G401 (cell line): ENCODE measurements around the gene ANKRD52. TPM values are rescaled to one million over a fixed set of nuclear protein-coding genes. Genes with fewer than 3 reads are reported as not detected.

Experiments
- DNase-seq: peaks from one replicate; pipeline ENCODE4 v3.0.0-alpha.2; 2015; ENCODE audit warnings: low spot score
- in situ Hi-C: cut with HindIII; loops from 2 replicates; pipeline ENCODE4 v1.10.0; 2016; ENCODE audit warnings: low sequenced_read_pairs, mixed read lengths
- total RNA-seq: library from RNA; depleted of rRNA; stranded (reverse); fragments of >200 nt; shearing (Covaris generic); gene quantifications from 2 replicates; pipeline ENCODE4 v1.2.3, GENCODE V29; 2014; rRNA removed

The ANKRD52 gene
- total RNA-seq, 1 experiment from 2014 or later = 6.2 TPM

GRCh38 chr12:56192582-56192981 lies 65.6 kb downstream of the ANKRD52 start:
- in situ Hi-C loops = loop anchor here (5.0 kb wide), 1 partner anchor 75 kb away; the partner anchor contains the start of genes RPL41 and ZC3H10
- no peak for DNase-seq

DNA sequence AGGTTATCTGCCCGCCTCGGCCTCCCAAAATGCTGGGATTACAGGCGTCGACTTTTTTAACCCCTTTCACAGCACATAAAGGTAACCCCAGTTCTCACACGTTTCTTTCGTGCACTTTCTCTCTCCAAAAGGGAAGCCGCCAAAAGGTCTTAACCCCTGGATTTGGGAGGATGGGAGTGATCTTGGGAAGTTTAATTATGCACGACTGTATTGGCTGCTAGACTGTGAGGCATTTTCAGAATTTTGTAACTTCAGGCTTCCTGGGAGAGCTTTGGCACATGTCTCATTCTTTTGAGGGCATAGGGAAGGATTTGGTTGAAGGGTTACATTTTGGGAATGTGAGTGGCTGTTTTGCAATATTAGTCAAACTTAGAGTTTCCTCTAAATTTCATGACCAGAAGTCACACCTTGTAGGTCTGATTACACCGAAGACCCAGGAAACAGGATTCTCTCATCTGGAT lies 67.5 kb downstream of the ANKRD52 start:
- in situ Hi-C loops = loop anchor here (5.0 kb wide), 1 partner anchor 73 kb away; the partner anchor contains the start of genes RPL41 and ZC3H10
- peak; percentile 21 for DNase-seq

DNA sequence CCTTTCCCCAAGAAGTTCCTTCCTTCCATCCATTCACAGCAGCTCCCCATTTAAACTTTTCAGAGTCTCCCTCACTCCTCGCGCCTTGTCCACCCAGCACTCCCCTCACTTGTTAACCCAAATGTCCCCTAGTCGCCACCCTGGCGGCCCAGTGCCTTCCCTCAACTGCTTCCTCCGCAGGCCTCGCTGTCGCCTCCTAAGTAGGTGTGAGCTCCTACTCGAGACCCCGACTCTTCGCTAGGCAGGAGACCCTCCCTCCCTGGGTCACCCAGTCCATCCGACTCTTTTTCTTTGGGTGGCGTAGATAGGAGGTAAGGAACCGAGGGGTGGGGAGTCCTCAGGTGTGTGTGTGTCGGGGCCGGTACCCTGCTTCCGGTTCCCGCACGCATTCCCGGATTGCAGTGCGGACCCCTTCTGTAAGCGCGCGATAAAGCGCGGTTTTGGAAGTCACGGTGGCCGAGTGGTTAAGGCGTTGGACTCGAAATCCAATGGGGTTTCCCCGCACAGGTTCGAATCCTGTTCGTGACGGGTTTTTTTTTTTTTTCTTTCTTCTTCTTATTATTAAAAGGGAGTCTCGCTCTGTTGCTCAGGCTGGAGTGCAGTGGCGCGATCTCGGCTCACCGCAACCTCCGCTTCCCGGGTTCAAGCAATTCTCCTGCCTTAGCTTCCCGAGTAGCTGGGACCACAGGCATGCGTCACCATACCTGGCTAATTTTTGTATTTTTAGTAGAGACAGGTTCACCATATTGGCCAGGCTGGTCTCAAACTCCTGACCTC lies 68.1 kb downstream of the ANKRD52 start:
- peak; percentile 85 for DNase-seq
- in situ Hi-C loops = loop anchor here (5.0 kb wide), 1 partner anchor 73 kb away; the partner anchor contains the start of genes RPL41 and ZC3H10

- DNase-seq = peak; percentile 83
- in situ Hi-C loops = no loop called here
These were observed 68.9 kb downstream of the ANKRD52 start, which contains the start of gene SMARCC2 for GRCh38 chr12:56189099-56189917. Gene SMARCC2, minus strand, starts transcription at chr12:56189483. Its CDS starts 22 bp downstream, at chr12:56189461.

- in situ Hi-C loops = no loop called here
- DNase-seq = peak; percentile 29
These were observed 69.4 kb downstream of the ANKRD52 start for GRCh38 chr12:56188778-56189098.

DNA sequence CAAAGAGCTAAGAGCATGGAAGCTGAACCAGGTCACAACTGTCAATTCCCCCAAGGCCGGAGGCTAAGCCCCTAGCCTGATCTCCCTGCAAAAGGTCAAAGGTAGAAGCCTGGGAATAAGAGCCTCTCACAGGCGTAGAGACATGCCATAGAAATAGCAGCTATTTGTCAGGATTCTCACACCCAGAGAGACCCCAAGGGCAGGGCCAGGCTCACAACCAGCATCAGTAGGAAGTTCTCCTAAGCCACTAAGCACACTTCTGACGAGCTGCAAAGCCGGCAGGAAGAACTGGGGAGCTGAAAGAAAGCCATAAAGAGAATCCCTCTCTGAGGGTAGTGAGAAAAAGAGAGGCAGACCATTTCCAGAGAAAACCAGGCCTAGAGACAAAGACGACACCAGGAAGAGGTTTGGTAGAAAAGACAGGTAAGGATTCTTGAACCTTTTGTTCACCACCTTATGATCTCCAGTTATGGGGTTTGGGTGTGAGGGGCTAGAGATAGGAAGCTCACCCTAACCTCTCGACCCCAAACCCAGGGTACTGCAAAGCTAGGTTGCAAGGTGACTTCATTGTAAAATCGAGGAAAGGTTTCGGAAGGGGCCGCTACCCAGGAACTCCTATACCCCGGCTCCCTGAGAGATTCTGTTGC lies 69.9 kb downstream of the ANKRD52 start:
- in situ Hi-C loops = no loop called here
- no peak for DNase-seq

Other genes starting within 250 kb of the ANKRD52 start
- 0.54 and 4.4 TPM in 2 replicates for gene IKZF4, start 237.3 kb downstream of the ANKRD52 start, total RNA-seq
- 1,383 and 1,581 TPM in 2 replicates for gene RPS26, start 216.5 kb downstream of the ANKRD52 start, total RNA-seq
- gene ERBB3, start 178.2 kb downstream of the ANKRD52 start, total RNA-seq = 4.3 and 17.4 TPM in 2 replicates
- gene PA2G4, start 153.8 kb downstream of the ANKRD52 start, total RNA-seq = 357 and 451 TPM in 2 replicates
- gene RPL41, start 141.8 kb downstream of the ANKRD52 start, total RNA-seq = 3,225 and 5,126 TPM in 2 replicates
- 2.9 and 3.3 TPM in 2 replicates for gene ZC3H10, start 140.1 kb downstream of the ANKRD52 start, total RNA-seq
- 108 and 114 TPM in 2 replicates for gene ESYT1, start 130.1 kb downstream of the ANKRD52 start, total RNA-seq
- gene MYL6B, start 105.8 kb downstream of the ANKRD52 start, total RNA-seq = 115 and 166 TPM in 2 replicates
- gene MYL6, start 100.0 kb downstream of the ANKRD52 start, total RNA-seq = 1,669 and 1,953 TPM in 2 replicates
- 10.5 and 18.4 TPM in 2 replicates for gene SMARCC2, start 68.9 kb downstream of the ANKRD52 start, total RNA-seq
- 66.6 and 71.6 TPM in 2 replicates for gene RNF41, start 36.5 kb downstream of the ANKRD52 start, total RNA-seq
- 20.2 and 33.0 TPM in 2 replicates for gene NABP2, start 34.0 kb downstream of the ANKRD52 start, total RNA-seq
- gene SLC39A5, start 28.3 kb downstream of the ANKRD52 start, total RNA-seq = not detected in 2 replicates
- 22.3 and 24.2 TPM in 2 replicates for gene COQ10A, start 8.6 kb upstream of the ANKRD52 start, total RNA-seq
- 56.9 and 64.5 TPM in 2 replicates for gene CS, start 41.9 kb upstream of the ANKRD52 start, total RNA-seq
- gene CNPY2, start 57.6 kb upstream of the ANKRD52 start, total RNA-seq = 153 and 218 TPM in 2 replicates
- 16.9 and 18.0 TPM in 2 replicates for gene PAN2, start 75.6 kb upstream of the ANKRD52 start, total RNA-seq
- gene IL23A, start 80.5 kb upstream of the ANKRD52 start, total RNA-seq = 1.3 and 5.3 TPM in 2 replicates
- gene STAT2, start 101.7 kb upstream of the ANKRD52 start, total RNA-seq = 25.6 and 26.9 TPM in 2 replicates
- not detected in 2 replicates for gene APOF, start 104.5 kb upstream of the ANKRD52 start, total RNA-seq
- 33.3 and 37.4 TPM in 2 replicates for gene TIMELESS, start 191.0 kb upstream of the ANKRD52 start, total RNA-seq
- gene MIP, start 196.3 kb upstream of the ANKRD52 start, total RNA-seq = not detected in 2 replicates
- gene SPRYD4, start 210.2 kb upstream of the ANKRD52 start, total RNA-seq = 2.5 and 2.8 TPM in 2 replicates
- gene GLS2, start 229.8 kb upstream of the ANKRD52 start, total RNA-seq = 0.12 and 1.2 TPM in 2 replicates